OCI-M1 (cell line): ENCODE results near the gene PAQR3.
"Not testable (repeated sequence)": the region's sequence is repeated elsewhere in the genome, so short reads cannot be mapped to it uniquely, and the experiment has no call there.

Experiments used
- DNase-seq: peaks from one replicate; lab custom pipeline; 2025; lab: John Stamatoyannopoulos, UW

Gene PAQR3

GRCh38 chr4:78928835-78929234 lies 10.4 kb downstream of the PAQR3 start:
- no peak for DNase-seq

DNA sequence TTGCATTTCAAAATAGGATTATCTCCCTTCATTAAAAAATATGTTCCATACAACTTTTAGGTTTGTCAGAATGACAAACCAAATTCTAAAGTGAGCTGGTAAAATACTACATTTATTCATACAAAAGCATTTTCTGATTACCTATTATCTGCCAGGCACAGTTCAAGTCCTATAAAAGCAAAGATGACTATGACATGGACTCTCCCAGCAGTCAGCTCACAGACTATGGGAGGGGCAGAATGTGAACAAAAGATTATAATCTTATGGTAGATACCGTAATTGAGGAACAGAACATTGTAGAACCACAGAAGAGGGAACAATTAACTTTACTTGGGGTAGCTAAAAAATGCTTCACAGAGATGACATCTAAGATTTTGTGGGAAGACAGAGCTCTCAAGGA lies 12.4 kb downstream of the PAQR3 start:
- peak; percentile 56 for DNase-seq

- peak; percentile 73 for DNase-seq
These were observed 15.6 kb downstream of the PAQR3 start for GRCh38 chr4:78923464-78924312.

DNA sequence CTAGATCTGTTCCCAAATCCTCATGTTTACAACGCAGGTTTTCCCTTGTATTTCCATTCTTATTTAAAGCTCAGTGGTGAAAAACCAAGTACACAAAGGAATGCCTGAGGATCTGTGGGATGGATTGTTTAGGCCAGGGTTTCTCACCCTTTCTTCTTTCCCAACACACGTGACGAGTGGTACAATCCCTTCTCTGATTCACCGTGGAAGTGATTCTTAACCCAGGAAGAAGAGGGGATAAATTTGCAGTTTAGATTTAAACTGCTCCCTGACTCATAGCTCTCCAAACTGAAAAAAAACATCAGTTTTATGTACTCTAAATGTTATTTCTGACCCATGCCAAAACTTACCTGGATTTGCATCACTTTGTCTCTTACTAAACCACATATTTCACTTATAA lies 17.0 kb downstream of the PAQR3 start:
- DNase-seq: no peak

DNA sequence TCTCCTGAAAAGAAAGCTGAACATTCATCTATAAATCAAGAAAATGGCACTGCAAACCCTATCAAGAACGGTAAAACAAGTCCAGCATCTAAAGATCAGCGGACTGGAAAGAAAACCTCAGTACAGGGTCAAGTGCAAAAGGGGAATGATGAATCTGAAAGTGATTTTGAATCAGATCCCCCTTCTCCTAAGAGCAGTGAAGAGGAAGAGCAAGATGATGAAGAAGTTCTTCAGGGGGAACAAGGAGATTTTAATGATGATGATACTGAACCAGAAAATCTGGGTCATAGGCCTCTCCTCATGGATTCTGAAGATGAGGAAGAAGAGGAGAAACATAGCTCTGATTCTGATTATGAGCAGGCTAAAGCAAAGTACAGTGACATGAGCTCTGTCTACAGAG lies 28.6 kb downstream of the PAQR3 start:
- no peak for DNase-seq

GRCh38 chr4:78908974-78909373 lies 30.3 kb downstream of the PAQR3 start:
- DNase-seq: not testable (repeated sequence)

GRCh38 chr4:78907638-78908037 lies 31.6 kb downstream of the PAQR3 start:
- no peak for DNase-seq

- no peak for DNase-seq
These were observed 35.1 kb downstream of the PAQR3 start for GRCh38 chr4:78904143-78904542.

GRCh38 chr4:78902298-78902697 lies 36.9 kb downstream of the PAQR3 start:
- DNase-seq: no peak

- DNase-seq: no peak
These were observed 37.4 kb downstream of the PAQR3 start for GRCh38 chr4:78901882-78902281.

GRCh38 chr4:78899302-78899701 lies 39.9 kb downstream of the PAQR3 start:
- no peak for DNase-seq

- DNase-seq: no peak
These were observed 49.3 kb downstream of the PAQR3 start for GRCh38 chr4:78889955-78890354.

DNA sequence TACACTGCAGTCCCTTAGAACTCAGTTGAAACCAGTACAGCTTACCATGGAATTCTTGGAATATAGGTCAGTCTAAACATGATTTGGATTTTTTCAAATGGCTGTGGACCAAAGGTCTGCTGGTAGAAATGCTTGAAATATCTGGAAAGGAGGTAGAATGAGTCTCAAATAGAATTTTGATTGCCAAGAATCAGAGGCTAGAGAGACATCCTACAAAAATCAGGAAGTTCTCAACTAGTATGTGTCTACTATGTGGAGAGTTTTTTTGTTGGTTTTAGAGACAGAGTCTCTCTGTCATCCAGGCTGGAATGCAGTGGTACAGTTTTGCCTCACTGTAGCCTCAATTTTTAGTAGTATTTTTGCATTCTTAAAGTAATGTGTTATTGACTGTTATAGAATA lies 53.6 kb downstream of the PAQR3 start:
- DNase-seq: no peak

- DNase-seq: peak; percentile 12
These were observed 58.3 kb downstream of the PAQR3 start for GRCh38 chr4:78880874-78881492.

DNA sequence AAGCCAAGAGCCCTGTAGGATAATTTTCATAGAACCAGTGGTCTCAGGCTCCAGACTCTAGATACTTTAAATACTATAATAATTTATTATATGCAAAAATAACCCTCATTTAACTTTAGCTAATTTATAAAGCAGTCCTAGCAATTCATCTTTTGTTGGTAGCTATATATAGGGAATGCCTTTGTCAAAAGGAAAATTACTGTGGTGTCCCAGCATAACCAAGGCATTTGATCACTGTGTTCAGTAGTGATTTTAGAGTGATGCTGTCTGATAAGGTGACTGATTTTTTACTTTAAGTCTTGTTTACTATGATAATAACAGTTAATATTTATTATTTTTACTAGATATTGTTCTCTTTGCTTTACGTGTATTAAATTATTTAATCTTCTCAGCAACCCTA lies 61.2 kb downstream of the PAQR3 start:
- no peak for DNase-seq

- peak; percentile 49 for DNase-seq
These were observed 62.5 kb downstream of the PAQR3 start for GRCh38 chr4:78876568-78877320.

DNA sequence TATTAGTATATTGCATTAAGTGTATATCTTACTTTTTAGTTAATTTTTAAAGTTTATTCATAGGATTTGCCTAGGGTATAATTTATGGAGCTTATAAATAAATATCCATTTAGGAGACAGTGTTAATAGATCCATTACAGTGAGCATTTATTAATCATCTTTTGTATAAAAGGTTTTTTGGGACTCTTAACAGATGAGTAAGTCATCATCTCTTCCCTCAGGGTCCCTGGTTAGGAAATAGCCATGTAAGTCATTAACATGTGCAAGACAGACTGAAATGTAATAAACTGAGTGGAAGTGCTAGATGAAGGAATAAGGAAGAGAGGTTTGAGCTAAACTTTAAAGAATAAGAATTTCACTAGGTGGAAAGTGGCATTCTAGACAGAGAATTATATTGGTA lies 69.2 kb downstream of the PAQR3 start:
- no peak for DNase-seq

GRCh38 chr4:78868712-78869111 lies 70.5 kb downstream of the PAQR3 start:
- not testable (repeated sequence) for DNase-seq

DNA sequence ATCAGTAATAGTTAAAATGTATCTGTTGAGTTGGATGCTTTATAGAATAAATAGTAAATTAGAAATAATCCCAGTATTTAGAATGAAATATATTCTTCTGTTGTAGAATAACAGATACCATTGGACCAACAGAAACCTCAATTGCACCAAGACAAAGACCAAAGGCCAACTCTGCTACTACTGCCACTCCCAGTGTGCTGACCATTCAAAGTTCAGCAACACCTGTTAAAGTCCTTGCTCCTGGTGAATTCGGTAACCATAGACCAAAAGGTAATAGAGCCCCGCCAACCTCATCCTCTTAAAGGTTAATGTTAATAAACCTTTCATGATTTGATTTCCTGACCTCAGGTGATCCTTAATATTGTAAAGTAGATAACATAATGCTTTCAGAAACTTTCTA lies 73.8 kb downstream of the PAQR3 start:
- no peak for DNase-seq

- DNase-seq: peak; percentile 83
These were observed 74.7 kb downstream of the PAQR3 start for GRCh38 chr4:78864405-78865024.

DNA sequence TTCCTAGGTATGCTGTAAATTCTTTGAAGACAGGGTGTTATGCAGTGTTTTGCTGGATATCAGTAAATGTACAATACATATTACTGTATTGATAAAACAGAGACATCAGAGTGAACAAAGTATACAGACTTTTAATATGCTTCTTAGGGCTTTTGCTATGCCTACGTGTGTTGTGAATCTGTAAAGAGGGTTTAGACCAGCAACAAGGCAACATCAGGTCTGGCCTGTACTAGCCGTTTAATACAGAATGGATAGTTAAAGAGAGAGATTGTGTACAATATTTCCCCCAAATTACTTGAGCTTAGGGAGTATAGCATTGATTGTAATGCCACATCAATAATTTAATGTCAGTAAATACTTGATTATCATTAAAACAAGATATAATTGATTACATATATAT lies 75.2 kb downstream of the PAQR3 start:
- no peak for DNase-seq

DNA sequence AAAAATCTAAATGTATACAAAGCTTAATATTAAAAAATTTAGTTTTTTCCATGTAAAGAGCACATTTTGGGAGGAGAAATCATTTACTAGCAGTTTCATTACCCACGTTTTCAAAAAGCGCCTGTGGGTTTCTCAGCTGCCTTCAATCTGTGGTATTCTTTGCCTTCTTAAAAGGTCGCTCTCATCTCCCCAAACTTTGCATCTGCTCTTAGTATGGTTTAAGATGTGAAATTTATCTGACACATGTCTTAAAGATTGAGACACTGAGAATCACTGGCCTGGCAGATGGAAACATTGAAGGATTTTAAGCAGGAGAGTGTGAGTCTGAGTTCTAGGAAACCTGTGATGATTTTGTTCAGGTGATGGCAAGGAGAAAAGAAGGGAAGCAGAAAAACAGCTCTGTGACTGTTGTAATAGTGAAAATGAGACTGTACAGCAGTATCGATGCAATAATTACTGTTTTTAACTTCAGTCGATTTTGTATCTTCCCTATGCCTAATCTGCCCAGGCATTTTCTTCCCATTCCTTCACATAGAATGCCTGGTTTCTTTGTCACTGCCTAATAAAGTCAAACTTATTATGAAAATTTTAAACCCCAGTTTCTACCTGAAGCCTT lies 75.9 kb downstream of the PAQR3 start:
- DNase-seq: no peak
